MM.1S (cell line): ENCODE results near the gene ZFTA.

Experiments used
- EZH2 ChIP-seq: fragments of 300-600 bp; sonication (generic); optimal IDR thresholded peaks from 2 replicates; pipeline ENCODE3; 2017; ENCODE audit warnings: low read depth, mild to moderate bottlenecking, antibody characterized with exemption, low read length, mixed read lengths
- EZH2phosphoT487 ChIP-seq: fragments of 300-600 bp; sonication (generic); IDR thresholded peaks from 2 replicates; pipeline ENCODE4 v1.6.1; 2018; ENCODE audit warnings: antibody characterized with exemption, low read length
- TF ChIP-seq, protein P1 (sequence below): fragments of 300-600 bp; sonication (generic); IDR thresholded peaks from 2 replicates; pipeline ENCODE4 v1.5.1; 2016; ENCODE audit warnings: antibody characterized with exemption, low read length, mixed read lengths

DNA sequence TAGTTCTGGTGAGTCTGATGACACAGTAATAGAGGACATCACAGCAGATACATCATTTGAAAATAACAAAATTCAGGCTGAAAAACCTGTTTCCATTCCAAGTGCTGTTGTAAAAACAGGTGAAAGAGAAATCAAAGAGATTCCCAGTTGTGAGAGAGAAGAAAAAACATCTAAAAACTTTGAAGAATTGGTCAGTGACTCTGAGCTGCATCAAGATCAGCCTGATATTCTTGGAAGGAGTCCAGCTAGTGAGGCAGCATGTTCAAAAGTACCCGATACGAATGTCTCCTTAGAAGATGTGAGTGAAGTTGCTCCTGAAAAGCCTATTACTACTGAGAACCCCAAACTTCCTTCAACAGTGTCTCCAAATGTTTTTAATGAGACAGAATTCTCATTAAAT, 48.6 kb downstream of the ZFTA start:
- TF ChIP-seq, protein P1, sequence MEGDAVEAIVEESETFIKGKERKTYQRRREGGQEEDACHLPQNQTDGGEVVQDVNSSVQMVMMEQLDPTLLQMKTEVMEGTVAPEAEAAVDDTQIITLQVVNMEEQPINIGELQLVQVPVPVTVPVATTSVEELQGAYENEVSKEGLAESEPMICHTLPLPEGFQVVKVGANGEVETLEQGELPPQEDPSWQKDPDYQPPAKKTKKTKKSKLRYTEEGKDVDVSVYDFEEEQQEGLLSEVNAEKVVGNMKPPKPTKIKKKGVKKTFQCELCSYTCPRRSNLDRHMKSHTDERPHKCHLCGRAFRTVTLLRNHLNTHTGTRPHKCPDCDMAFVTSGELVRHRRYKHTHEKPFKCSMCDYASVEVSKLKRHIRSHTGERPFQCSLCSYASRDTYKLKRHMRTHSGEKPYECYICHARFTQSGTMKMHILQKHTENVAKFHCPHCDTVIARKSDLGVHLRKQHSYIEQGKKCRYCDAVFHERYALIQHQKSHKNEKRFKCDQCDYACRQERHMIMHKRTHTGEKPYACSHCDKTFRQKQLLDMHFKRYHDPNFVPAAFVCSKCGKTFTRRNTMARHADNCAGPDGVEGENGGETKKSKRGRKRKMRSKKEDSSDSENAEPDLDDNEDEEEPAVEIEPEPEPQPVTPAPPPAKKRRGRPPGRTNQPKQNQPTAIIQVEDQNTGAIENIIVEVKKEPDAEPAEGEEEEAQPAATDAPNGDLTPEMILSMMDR: no peak
- no peak for TF ChIP-seq EZH2
- TF ChIP-seq EZH2phosphoT487: no peak
